Nephron (organoid): Measurements from ENCODE around the gene ALDH1A2.

ENCODE experiments used
- H3K27ac Mint-ChIP-seq, 3 experiments: 2 replicates each; pipeline ENCODE4 v1.8.0; 2020; ENCODE audit warnings: mixed read lengths in 3 of 3, mild to moderate bottlenecking in 2 of 3, moderate library complexity in 1 of 3
- H3K27me3 Mint-ChIP-seq: 2 replicates; pipeline ENCODE4 v1.8.0; 2021; ENCODE audit warnings: low read depth, mild to moderate bottlenecking, moderate library complexity, mixed read lengths
- H3K36me3 Mint-ChIP-seq: 2 replicates; pipeline ENCODE4 v1.8.0; 2020; ENCODE audit warnings: low read depth, mixed read lengths
- H3K4me1 Mint-ChIP-seq: 2 replicates; pipeline ENCODE4 v1.8.0; 2020; ENCODE audit warnings: mixed read lengths
- H3K4me3 Mint-ChIP-seq, 3 experiments: 2 replicates each; pipeline ENCODE4 v1.8.0; 2020; ENCODE audit warnings: mild to moderate bottlenecking in 3 of 3, mixed read lengths in 3 of 3, moderate library complexity in 2 of 3
- H3K9me3 Mint-ChIP-seq: 2 replicates; pipeline ENCODE4 v1.8.0; 2020; ENCODE audit warnings: mixed read lengths
- CTCF ChIP-seq, 3 experiments: fragments of 200-600 bp; sonication (generic); IDR thresholded peaks; one replicate each; pipeline ENCODE4 v1.5.0; 2021; ENCODE audit warnings: antibody characterized with exemption in 3 of 3; ENCODE audit not compliant: unreplicated experiment in 3 of 3

Gene ALDH1A2

GRCh38 chr15:57996561-57996960, 69.0 kb downstream of the ALDH1A2 start:
- Mint-ChIP-seq H3K4me3 (no peak overlapping the region), H3K27me3 (peaks cover 4% of the 10 kb centered on the region), H3K9me3 (peaks cover 12% of the 10 kb centered on the region), H3K27ac (peak overlapping the region in 1 of 3 experiments; percentile 66), H3K36me3 (peaks cover 89% of the 10 kb centered on the region), H3K4me1 (peaks cover 31% of the 10 kb centered on the region)
- TF ChIP-seq CTCF (IDR thresholded peaks at IDR 0.05; ENCODE audit: unreplicated experiment in 3 of 3) = no peak

GRCh38 chr15:57994221-57995049, 71.1 kb downstream of the ALDH1A2 start:
- TF ChIP-seq CTCF (IDR thresholded peaks at IDR 0.05; ENCODE audit: unreplicated experiment in 3 of 3) = no peak
- H3K27me3 Mint-ChIP-seq = peaks cover 4% of the 10 kb centered on the region
- peaks cover 7% of the 10 kb centered on the region for H3K9me3 Mint-ChIP-seq
- H3K4me1 Mint-ChIP-seq = peaks cover 31% of the 10 kb centered on the region
- H3K27ac Mint-ChIP-seq = peak overlapping the region; percentile 39 to 86 (median 75)
- no peak overlapping the region for H3K4me3 Mint-ChIP-seq
- H3K36me3 Mint-ChIP-seq = peaks cover 88% of the 10 kb centered on the region

GRCh38 chr15:57993409-57994145, 71.9 kb downstream of the ALDH1A2 start:
- H3K4me3 Mint-ChIP-seq = peak overlapping the region in 1 of 3 experiments; percentile 21
- no peaks in the 10 kb centered on the region for H3K27me3 Mint-ChIP-seq
- H3K27ac Mint-ChIP-seq = peak overlapping the region; percentile 39 to 86 (median 75)
- H3K36me3 Mint-ChIP-seq = peaks cover 84% of the 10 kb centered on the region
- peaks cover 4% of the 10 kb centered on the region for H3K9me3 Mint-ChIP-seq
- TF ChIP-seq CTCF (IDR thresholded peaks at IDR 0.05; ENCODE audit: unreplicated experiment in 3 of 3) = no peak
- H3K4me1 Mint-ChIP-seq = peaks cover 31% of the 10 kb centered on the region

- Mint-ChIP-seq H3K27ac (peak overlapping the region; percentile 6 to 64 (median 39)), H3K9me3 (no peaks in the 10 kb centered on the region), H3K36me3 (peaks cover 84% of the 10 kb centered on the region), H3K4me1 (peaks cover 31% of the 10 kb centered on the region), H3K4me3 (no peak overlapping the region), H3K27me3 (no peaks in the 10 kb centered on the region)
- TF ChIP-seq CTCF (IDR thresholded peaks at IDR 0.05; ENCODE audit: unreplicated experiment in 3 of 3) = no peak
Measured at GRCh38 chr15:57992761-57993355, 72.7 kb downstream of the ALDH1A2 start.

GRCh38 chr15:57973534-57973933, 92.0 kb downstream of the ALDH1A2 start:
- no peak overlapping the region for H3K4me3 Mint-ChIP-seq
- peaks cover 38% of the 10 kb centered on the region for H3K4me1 Mint-ChIP-seq
- peaks cover 12% of the 10 kb centered on the region for H3K27me3 Mint-ChIP-seq
- no peak overlapping the region for H3K27ac Mint-ChIP-seq
- no peak for TF ChIP-seq CTCF (IDR thresholded peaks at IDR 0.05; ENCODE audit: unreplicated experiment in 3 of 3)
- peaks cover 5% of the 10 kb centered on the region for H3K9me3 Mint-ChIP-seq
- H3K36me3 Mint-ChIP-seq = peaks cover 38% of the 10 kb centered on the region
